ENCODE data around the gene KANSL3.
A peak's percentile ranks its signal among the peaks of the same experiment; 100 is the strongest.

The KANSL3 gene

GRCh38 chr2:96601382-96602292, 36.5 kb downstream of the KANSL3 start:
- DNase-seq (ENCODE audit: low spot score), result no peak
- Histone ChIP-seq H3K4me3 (ENCODE audit: low read length in 2 of 2) (no peak overlapping the region), H3K36me3 (replicated peaks in 1 of 2; ENCODE audit: control insufficient read depth in 2 of 2, insufficient read depth in 2 of 2, low read length in 2 of 2) (peaks cover 51 to 97% of the 10 kb centered on the region in 2 donors)

DNA sequence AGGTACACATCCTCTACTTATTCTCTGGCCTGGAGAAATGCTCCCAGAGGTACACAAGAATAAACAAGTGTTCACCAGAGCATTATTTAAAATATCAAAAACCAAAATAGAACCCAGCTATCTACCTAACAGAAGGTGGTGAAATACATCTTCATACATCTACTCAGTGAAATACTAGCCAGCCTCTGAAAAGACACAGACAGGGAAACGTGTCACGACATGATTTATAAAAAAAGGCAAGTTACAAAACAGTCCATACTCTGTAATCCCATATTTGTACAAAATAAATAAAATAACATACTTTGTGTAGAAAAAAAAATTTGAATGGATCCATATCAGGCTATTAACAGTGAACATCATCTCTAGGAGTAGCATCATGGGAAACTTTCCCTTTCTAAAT, 38.2 kb downstream of the KANSL3 start:
- Histone ChIP-seq H3K27me3 (ENCODE audit: control insufficient read depth in 3 of 3, insufficient read depth in 3 of 3, low read depth in 1 of 3, low read length in 3 of 3) (no peaks in the 10 kb centered on the region), H2BK120ac (ENCODE audit: low read depth, low read length) (no peak overlapping the region), H3K14ac (ENCODE audit: low read length) (no peak overlapping the region), H2AFZ (ENCODE audit: low read length) (no peak overlapping the region), H3K9me3 (replicated peaks in 1 of 2; ENCODE audit: control insufficient read depth in 2 of 2, insufficient read depth in 1 of 2, low read depth in 1 of 2, low read length in 2 of 2) (no peaks in the 10 kb centered on the region), H3K4me3 (ENCODE audit: low read length in 2 of 2) (no peak overlapping the region), H3K4ac (ENCODE audit: low read length) (no peak overlapping the region), H2BK15ac (ENCODE audit: low read length) (no peak overlapping the region), H3K36me3 (replicated peaks in 1 of 2; ENCODE audit: control insufficient read depth in 2 of 2, insufficient read depth in 2 of 2, low read length in 2 of 2) (peaks cover 48 to 97% of the 10 kb centered on the region in 2 donors), H2AK5ac (ENCODE audit: low read depth, low read length) (no peak overlapping the region), H3K18ac (ENCODE audit: low read length) (no peak overlapping the region), H3K4me1 (ENCODE audit: control insufficient read depth in 2 of 2, insufficient read depth in 1 of 2, low read depth in 1 of 2, low read length in 2 of 2) (no peaks in the 10 kb centered on the region), H4K91ac (ENCODE audit: low read depth, low read length, poor library complexity) (no peak overlapping the region), H2BK5ac (ENCODE audit: low read length) (no peak overlapping the region), H3K79me1 (ENCODE audit: low read depth, low read length) (no peaks in the 10 kb centered on the region), H3K9ac (ENCODE audit: low read depth, low read length, poor library complexity) (no peak overlapping the region), H3K4me2 (ENCODE audit: insufficient read depth, low read length, poor library complexity, severe bottlenecking) (no peak overlapping the region), H3K27ac (replicated peaks; ENCODE audit: low read length) (no peak overlapping the region), H3K23ac (ENCODE audit: low read depth, low read length, poor library complexity) (no peak overlapping the region), H2BK12ac (ENCODE audit: low read length) (no peak overlapping the region), H4K8ac (ENCODE audit: low read depth, low read length) (no peak overlapping the region)
- WGBS, 2 donors (ENCODE audit: extremely low coverage in 2 of 2, insufficient read length in 2 of 2, insufficient replicate concordance in 1 of 2), result no CpG with 5 or more reads among the region's 2 CpGs
- no peak for DNase-seq (ENCODE audit: low spot score)

More at GRCh38 chr2:96601382-96602292, 36.5 kb downstream of the KANSL3 start:
- Histone ChIP-seq H2BK120ac (ENCODE audit: low read depth, low read length) (no peak overlapping the region), H3K27me3 (ENCODE audit: control insufficient read depth in 3 of 3, insufficient read depth in 3 of 3, low read depth in 1 of 3, low read length in 3 of 3) (no peaks in the 10 kb centered on the region), H3K27ac (replicated peaks; ENCODE audit: low read length) (no peak overlapping the region), H3K9me3 (replicated peaks in 1 of 2; ENCODE audit: control insufficient read depth in 2 of 2, insufficient read depth in 1 of 2, low read depth in 1 of 2, low read length in 2 of 2) (no peaks in the 10 kb centered on the region), H2BK5ac (ENCODE audit: low read length) (no peak overlapping the region), H3K4ac (ENCODE audit: low read length) (no peak overlapping the region), H2AK5ac (ENCODE audit: low read depth, low read length) (no peak overlapping the region), H2BK15ac (ENCODE audit: low read length) (no peak overlapping the region), H3K18ac (ENCODE audit: low read length) (no peak overlapping the region), H3K14ac (ENCODE audit: low read length) (no peak overlapping the region), H3K9ac (ENCODE audit: low read depth, low read length, poor library complexity) (no peak overlapping the region), H2BK12ac (ENCODE audit: low read length) (no peak overlapping the region), H4K8ac (ENCODE audit: low read depth, low read length) (no peak overlapping the region), H3K79me1 (ENCODE audit: low read depth, low read length) (no peaks in the 10 kb centered on the region), H3K23ac (ENCODE audit: low read depth, low read length, poor library complexity) (no peak overlapping the region), H2AFZ (ENCODE audit: low read length) (no peak overlapping the region), H4K91ac (ENCODE audit: low read depth, low read length, poor library complexity) (no peak overlapping the region), H3K4me2 (ENCODE audit: insufficient read depth, low read length, poor library complexity, severe bottlenecking) (no peak overlapping the region), H3K4me1 (ENCODE audit: control insufficient read depth in 2 of 2, insufficient read depth in 1 of 2, low read depth in 1 of 2, low read length in 2 of 2) (peaks cover 1 to 2% of the 10 kb centered on the region in 2 donors)
- WGBS, 2 donors (ENCODE audit: extremely low coverage in 2 of 2, insufficient read length in 2 of 2, insufficient replicate concordance in 1 of 2), result no CpG with 5 or more reads among the region's 8 CpGs

DNA sequence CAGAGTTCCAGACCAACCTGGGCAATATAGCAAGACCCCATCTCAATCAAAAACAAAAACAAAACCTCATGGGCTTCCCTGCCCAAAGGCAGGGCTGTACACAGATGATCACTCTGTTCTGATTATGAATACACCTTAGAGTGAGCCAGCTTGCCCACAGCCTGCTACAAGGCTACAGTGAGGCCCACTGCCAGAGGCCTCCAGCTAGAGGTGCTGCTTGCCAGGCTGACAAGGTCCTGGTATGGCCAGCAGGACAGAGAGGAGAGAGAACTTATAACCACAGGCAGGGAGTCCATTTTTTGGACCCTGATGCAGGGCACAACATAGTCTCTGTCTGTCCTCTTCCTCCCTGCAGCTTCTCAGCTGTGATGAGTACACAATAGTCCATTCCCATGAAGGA, 41.5 kb downstream of the KANSL3 start:
- peaks cover 45 to 98% of the 10 kb centered on the region in 2 donors for H3K36me3 ChIP-seq (replicated peaks in 1 of 2; ENCODE audit: control insufficient read depth in 2 of 2, insufficient read depth in 2 of 2, low read length in 2 of 2)
- H2AFZ ChIP-seq (ENCODE audit: low read length), result no peak overlapping the region
- H3K9ac ChIP-seq (ENCODE audit: low read depth, low read length, poor library complexity), result peak overlapping the region; percentile 31
- H2AK5ac ChIP-seq (ENCODE audit: low read depth, low read length), result no peak overlapping the region
- H3K9me3 ChIP-seq (replicated peaks in 1 of 2; ENCODE audit: control insufficient read depth in 2 of 2, insufficient read depth in 1 of 2, low read depth in 1 of 2, low read length in 2 of 2), result peaks cover 2 to 5% of the 10 kb centered on the region in 2 donors
- DNase-seq (ENCODE audit: low spot score), result no peak
- no peak overlapping the region for H4K8ac ChIP-seq (ENCODE audit: low read depth, low read length)
- no peak overlapping the region for H2BK15ac ChIP-seq (ENCODE audit: low read length)
- no peak overlapping the region for H3K14ac ChIP-seq (ENCODE audit: low read length)
- no peak overlapping the region for H3K4me2 ChIP-seq (ENCODE audit: insufficient read depth, low read length, poor library complexity, severe bottlenecking)
- no peaks in the 10 kb centered on the region for H3K79me1 ChIP-seq (ENCODE audit: low read depth, low read length)
- no peak overlapping the region for H3K4ac ChIP-seq (ENCODE audit: low read length)
- H2BK120ac ChIP-seq (ENCODE audit: low read depth, low read length), result no peak overlapping the region
- no peak overlapping the region for H2BK12ac ChIP-seq (ENCODE audit: low read length)
- no peaks in the 10 kb centered on the region for H3K27me3 ChIP-seq (ENCODE audit: control insufficient read depth in 3 of 3, insufficient read depth in 3 of 3, low read depth in 1 of 3, low read length in 3 of 3)
- no peak overlapping the region for H3K4me3 ChIP-seq (ENCODE audit: low read length in 2 of 2)
- H3K23ac ChIP-seq (ENCODE audit: low read depth, low read length, poor library complexity), result no peak overlapping the region
- H2BK5ac ChIP-seq (ENCODE audit: low read length), result no peak overlapping the region
- H3K18ac ChIP-seq (ENCODE audit: low read length), result no peak overlapping the region
- H3K27ac ChIP-seq (replicated peaks; ENCODE audit: low read length), result no peak overlapping the region
- no peak overlapping the region for H4K91ac ChIP-seq (ENCODE audit: low read depth, low read length, poor library complexity)
- H3K4me1 ChIP-seq (ENCODE audit: control insufficient read depth in 2 of 2, insufficient read depth in 1 of 2, low read depth in 1 of 2, low read length in 2 of 2), result no peaks in the 10 kb centered on the region

GRCh38 chr2:96594691-96595152, 43.4 kb downstream of the KANSL3 start:
- Histone ChIP-seq H3K4me3 (ENCODE audit: low read length in 2 of 2) (no peak overlapping the region), H3K27me3 (ENCODE audit: control insufficient read depth in 3 of 3, insufficient read depth in 3 of 3, low read depth in 1 of 3, low read length in 3 of 3) (no peaks in the 10 kb centered on the region), H4K8ac (ENCODE audit: low read depth, low read length) (no peak overlapping the region), H3K9me3 (replicated peaks in 1 of 2; ENCODE audit: control insufficient read depth in 2 of 2, insufficient read depth in 1 of 2, low read depth in 1 of 2, low read length in 2 of 2) (peaks cover 2 to 5% of the 10 kb centered on the region in 2 donors), H2AK5ac (ENCODE audit: low read depth, low read length) (no peak overlapping the region), H3K27ac (replicated peaks; ENCODE audit: low read length) (no peak overlapping the region), H3K4me2 (ENCODE audit: insufficient read depth, low read length, poor library complexity, severe bottlenecking) (no peak overlapping the region), H2BK15ac (ENCODE audit: low read length) (no peak overlapping the region), H4K91ac (ENCODE audit: low read depth, low read length, poor library complexity) (no peak overlapping the region), H3K36me3 (replicated peaks in 1 of 2; ENCODE audit: control insufficient read depth in 2 of 2, insufficient read depth in 2 of 2, low read length in 2 of 2) (peaks cover 39 to 87% of the 10 kb centered on the region in 2 donors), H2BK12ac (ENCODE audit: low read length) (no peak overlapping the region), H3K9ac (ENCODE audit: low read depth, low read length, poor library complexity) (no peak overlapping the region), H2BK5ac (ENCODE audit: low read length) (no peak overlapping the region), H3K23ac (ENCODE audit: low read depth, low read length, poor library complexity) (no peak overlapping the region), H3K14ac (ENCODE audit: low read length) (no peak overlapping the region), H3K4me1 (ENCODE audit: control insufficient read depth in 2 of 2, insufficient read depth in 1 of 2, low read depth in 1 of 2, low read length in 2 of 2) (no peaks in the 10 kb centered on the region), H3K4ac (ENCODE audit: low read length) (no peak overlapping the region), H2AFZ (ENCODE audit: low read length) (no peak overlapping the region), H3K79me1 (ENCODE audit: low read depth, low read length) (no peaks in the 10 kb centered on the region), H2BK120ac (ENCODE audit: low read depth, low read length) (no peak overlapping the region), H3K18ac (ENCODE audit: low read length) (no peak overlapping the region)
- DNase-seq (ENCODE audit: low spot score), result no peak
- no CpG with 5 or more reads among the region's 5 CpGs for WGBS, 2 donors (ENCODE audit: extremely low coverage in 2 of 2, insufficient read length in 2 of 2, insufficient replicate concordance in 1 of 2)

Data from neuronal stem cell (in vitro differentiated cells).